Fibroblast of pulmonary artery (primary cell): ENCODE results near the gene HSBP1.

Source experiments
- DNase-seq: peaks from one replicate; pipeline ENCODE4 v3.0.0-alpha.2; 2010; ENCODE audit warnings: low read depth
- H3K4me3 ChIP-seq: replicated peaks from 2 replicates; pipeline ENCODE4 v1.5.1; 2011; ENCODE audit warnings: low read depth, mild to moderate bottlenecking, control low read depth, low read length, moderate library complexity
- CTCF ChIP-seq: IDR thresholded peaks from 2 replicates; pipeline ENCODE4 v1.5.1; 2011; ENCODE audit warnings: mild to moderate bottlenecking, control low read depth, low read length, inconsistent platforms; ENCODE audit errors: missing control alignments

The HSBP1 gene

GRCh38 chr16:83854420-83854819, 46.6 kb downstream of the HSBP1 start:
- no peak for TF ChIP-seq CTCF
- H3K4me3 ChIP-seq, result no peak overlapping the region
- no peak for DNase-seq

DNA sequence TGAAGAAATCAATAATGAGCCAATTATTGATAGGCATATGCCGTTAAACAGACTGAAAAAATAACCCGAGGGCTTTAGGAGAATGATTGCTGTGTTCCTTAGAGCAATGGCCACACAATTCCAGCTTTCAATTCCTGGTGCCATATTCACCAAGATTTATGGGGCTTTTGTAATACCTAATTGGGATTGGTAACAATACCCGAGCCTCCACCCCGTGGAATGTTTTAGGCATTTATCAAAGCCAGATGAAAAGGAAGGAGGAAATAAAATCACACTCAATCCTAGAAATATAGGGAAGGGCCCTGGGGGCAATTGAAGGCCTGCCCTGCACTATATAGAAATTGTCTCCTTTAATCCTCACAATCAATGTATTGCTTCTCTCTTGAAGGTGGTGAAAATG, 49.0 kb downstream of the HSBP1 start:
- H3K4me3 ChIP-seq, result no peak overlapping the region
- no peak for DNase-seq
- TF ChIP-seq CTCF, result no peak

DNA sequence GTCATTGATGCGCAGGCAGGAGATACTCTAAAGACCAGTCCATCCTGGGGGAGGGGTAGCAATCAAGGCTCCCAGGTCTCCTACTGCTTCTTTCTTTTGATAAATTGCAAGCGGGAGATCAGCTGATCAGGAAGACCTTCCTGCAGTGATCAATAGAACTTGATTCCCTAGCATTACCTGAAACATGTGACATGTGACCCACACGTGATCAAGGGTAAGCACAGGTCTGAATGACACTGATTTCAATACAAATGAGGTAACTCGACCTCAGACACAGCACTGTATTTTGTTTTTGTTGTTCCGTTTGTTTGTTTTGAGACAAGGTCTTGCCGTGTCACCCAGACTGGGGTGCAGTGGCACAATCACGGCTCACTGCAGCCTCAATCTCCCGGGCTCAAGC, 51.5 kb downstream of the HSBP1 start:
- no peak for DNase-seq
- no peak for TF ChIP-seq CTCF
- no peak overlapping the region for H3K4me3 ChIP-seq

GRCh38 chr16:83862661-83863060, 54.9 kb downstream of the HSBP1 start:
- H3K4me3 ChIP-seq, result no peak overlapping the region
- no peak for TF ChIP-seq CTCF
- DNase-seq, result no peak

DNA sequence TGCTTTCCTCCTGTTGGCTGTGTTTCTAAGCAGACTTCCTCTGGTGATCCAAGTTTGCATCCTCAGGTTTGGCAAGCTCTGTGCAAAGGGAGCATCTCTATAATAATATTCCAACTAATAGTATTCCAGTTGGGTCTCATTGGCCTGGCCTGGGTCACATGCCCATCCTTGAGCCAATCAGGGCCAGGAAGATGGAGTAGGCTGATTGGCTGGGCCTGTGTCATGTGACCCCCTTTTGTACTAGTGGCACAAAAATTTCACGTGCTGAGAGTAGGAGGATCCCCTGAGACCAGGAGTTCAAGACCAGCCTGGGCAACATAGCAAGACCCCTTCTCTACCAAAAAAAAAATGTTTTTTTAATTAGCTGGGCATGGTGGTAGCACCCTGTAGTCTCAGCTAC, 55.9 kb downstream of the HSBP1 start:
- H3K4me3 ChIP-seq, result no peak overlapping the region
- no peak for DNase-seq
- no peak for TF ChIP-seq CTCF
